Measurements from ENCODE around the gene PSMG3. TPM values are rescaled to one million over a fixed set of nuclear protein-coding genes. Genes with fewer than 3 reads are reported as not detected.

PSMG3 gene
- total RNA-seq, 1 experiment from 2014 or later: 63.0 TPM

- no CpG with 5 or more reads among the region's 42 CpGs for WGBS (ENCODE audit: extremely low coverage, insufficient read length, low lambda C conversion rate)
- no peak overlapping the region for H2BK12ac ChIP-seq (ENCODE audit: insufficient read length, low read depth, low read length)
- Mint-ChIP-seq H3K4me1 (peaks cover 11% of the 10 kb centered on the region in 2 experiments), H3K27ac (no peak overlapping the region), H3K9me3 (peaks cover 10% of the 10 kb centered on the region in 2 experiments; a peak in 4 of 5 replicates), H3K27me3 (ENCODE audit: low read depth) (peaks cover 15% of the 10 kb centered on the region), H3K4me3 (no peak overlapping the region; a peak in 1 of 5 replicates), H3K36me3 (ENCODE audit: insufficient read depth in 1 of 3, low read depth in 3 of 3) (peaks cover 2 to 16% (median 3%) of the 10 kb centered on the region in 3 experiments; a peak in 6 of 7 replicates)
- no peaks in the 10 kb centered on the region for H3K27me3 ChIP-seq (ENCODE audit: insufficient read depth, low read length)
- no peak overlapping the region for H4K91ac ChIP-seq (ENCODE audit: insufficient read length, low read depth, low read length)
- H3K4me2 ChIP-seq (ENCODE audit: insufficient read depth, insufficient read length, low read length): no peak overlapping the region
- TF ChIP-seq, protein P1, sequence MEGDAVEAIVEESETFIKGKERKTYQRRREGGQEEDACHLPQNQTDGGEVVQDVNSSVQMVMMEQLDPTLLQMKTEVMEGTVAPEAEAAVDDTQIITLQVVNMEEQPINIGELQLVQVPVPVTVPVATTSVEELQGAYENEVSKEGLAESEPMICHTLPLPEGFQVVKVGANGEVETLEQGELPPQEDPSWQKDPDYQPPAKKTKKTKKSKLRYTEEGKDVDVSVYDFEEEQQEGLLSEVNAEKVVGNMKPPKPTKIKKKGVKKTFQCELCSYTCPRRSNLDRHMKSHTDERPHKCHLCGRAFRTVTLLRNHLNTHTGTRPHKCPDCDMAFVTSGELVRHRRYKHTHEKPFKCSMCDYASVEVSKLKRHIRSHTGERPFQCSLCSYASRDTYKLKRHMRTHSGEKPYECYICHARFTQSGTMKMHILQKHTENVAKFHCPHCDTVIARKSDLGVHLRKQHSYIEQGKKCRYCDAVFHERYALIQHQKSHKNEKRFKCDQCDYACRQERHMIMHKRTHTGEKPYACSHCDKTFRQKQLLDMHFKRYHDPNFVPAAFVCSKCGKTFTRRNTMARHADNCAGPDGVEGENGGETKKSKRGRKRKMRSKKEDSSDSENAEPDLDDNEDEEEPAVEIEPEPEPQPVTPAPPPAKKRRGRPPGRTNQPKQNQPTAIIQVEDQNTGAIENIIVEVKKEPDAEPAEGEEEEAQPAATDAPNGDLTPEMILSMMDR (conservative IDR thresholded peaks at IDR 0.05): no peak
- no peak overlapping the region for H2BK120ac ChIP-seq (ENCODE audit: low read depth, low read length, poor library complexity, severe bottlenecking)
- no peak overlapping the region for H3K4ac ChIP-seq (ENCODE audit: low read depth, low read length)
- H4K20me1 ChIP-seq (ENCODE audit: control insufficient read depth, insufficient read depth, insufficient read length): no peaks in the 10 kb centered on the region
- no peak overlapping the region for H3T11ph ChIP-seq (ENCODE audit: low read length)
- H2AFZ ChIP-seq (ENCODE audit: low read length): no peak overlapping the region
- no peak overlapping the region; the same call in 1 of the 2 replicates for H3K14ac ChIP-seq (ENCODE audit: insufficient read depth, low read length)
- no peak overlapping the region for H3K23ac ChIP-seq (ENCODE audit: insufficient read length, low read depth, low read length)
- no peaks in the 10 kb centered on the region for H3K9me3 ChIP-seq (ENCODE audit: control insufficient read depth, low read depth, low read length)
- no peak for DNase-seq
- no peak overlapping the region for H2AK5ac ChIP-seq (ENCODE audit: insufficient read length, low read length)
- H3K27ac ChIP-seq (ENCODE audit: insufficient read length, low read depth, low read length): no peak overlapping the region
- no peak overlapping the region for H4K5ac ChIP-seq (ENCODE audit: insufficient read length, low read depth, low read length)
- H3K79me1 ChIP-seq (ENCODE audit: insufficient read depth, low read depth, low read length, poor library complexity, severe bottlenecking): no peaks in the 10 kb centered on the region
- no peak overlapping the region for H3K9ac ChIP-seq (ENCODE audit: extremely low read depth, insufficient read length, low read length)
- no peak overlapping the region for H2BK15ac ChIP-seq (ENCODE audit: low read depth, low read length)
- H3K4me1 ChIP-seq (ENCODE audit: insufficient read depth, low read length): no peaks in the 10 kb centered on the region
- H3K79me2 ChIP-seq (ENCODE audit: insufficient read depth, low read length): no peaks in the 10 kb centered on the region
- no peaks in the 10 kb centered on the region for H3K23me2 ChIP-seq (ENCODE audit: insufficient read length, low read depth, low read length, poor library complexity, severe bottlenecking)
- no peak overlapping the region for H2BK5ac ChIP-seq (ENCODE audit: insufficient read length, low read length)
- H3K18ac ChIP-seq (ENCODE audit: insufficient read length, low read depth, low read length): no peak overlapping the region
- no peak overlapping the region for H2BK20ac ChIP-seq (ENCODE audit: low read depth, low read length, poor library complexity, severe bottlenecking)
- no peak overlapping the region for H3K56ac ChIP-seq (ENCODE audit: insufficient read length, low read depth, low read length)
- H4K8ac ChIP-seq (replicated peaks; ENCODE audit: insufficient read length, low read depth, low read length): no peak overlapping the region
These were observed 17.2 kb upstream of the PSMG3 start for GRCh38 chr7:1586827-1587705.

Data from H9 (cell line).